Stimulated activated CD8-positive, alpha-beta memory T cell treated with anti-CD3 and anti-CD28 coated beads, Interleukin-15, amount 100 ng/mL, for 4 hours (primary cell): ENCODE measurements around the gene SPTBN4.
"Not testable (repeated sequence)": the region's sequence is repeated elsewhere in the genome, so short reads cannot be mapped to it uniquely, and the experiment has no call there.

ENCODE experiments used
- DNase-seq, 2 donors: peaks; one replicate each; pipeline ENCODE4 v3.0.0-alpha.2; 2020; ENCODE audit warnings: low read depth in 2 of 2

SPTBN4 gene

DNA sequence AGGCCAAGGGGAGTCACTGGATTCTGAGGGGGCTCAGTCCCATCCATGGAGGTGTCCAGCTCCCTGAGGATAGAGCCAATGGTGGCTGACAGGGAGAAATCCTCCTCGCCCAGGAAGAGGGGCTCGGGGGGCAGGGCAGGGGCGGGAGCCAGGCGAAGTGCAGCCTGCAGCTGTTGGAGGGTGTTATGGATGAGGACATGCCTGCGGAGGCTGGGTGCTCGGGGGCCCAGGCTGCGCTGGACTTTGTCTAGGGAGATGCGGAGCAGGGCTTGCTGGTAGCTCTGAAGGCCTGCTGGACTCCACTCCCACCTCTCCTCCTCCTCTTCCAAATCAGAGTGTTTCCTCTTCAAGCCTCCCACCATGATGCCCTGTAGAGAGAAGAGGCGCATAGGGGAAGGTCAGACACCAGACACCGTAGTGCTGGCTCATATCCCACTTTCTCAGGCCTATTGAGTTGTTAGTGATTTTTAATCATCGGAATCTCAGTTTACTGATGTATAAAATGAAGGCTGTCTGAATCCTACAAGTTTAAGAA lies 25.0 kb upstream of the SPTBN4 start:
- no peak for DNase-seq

DNA sequence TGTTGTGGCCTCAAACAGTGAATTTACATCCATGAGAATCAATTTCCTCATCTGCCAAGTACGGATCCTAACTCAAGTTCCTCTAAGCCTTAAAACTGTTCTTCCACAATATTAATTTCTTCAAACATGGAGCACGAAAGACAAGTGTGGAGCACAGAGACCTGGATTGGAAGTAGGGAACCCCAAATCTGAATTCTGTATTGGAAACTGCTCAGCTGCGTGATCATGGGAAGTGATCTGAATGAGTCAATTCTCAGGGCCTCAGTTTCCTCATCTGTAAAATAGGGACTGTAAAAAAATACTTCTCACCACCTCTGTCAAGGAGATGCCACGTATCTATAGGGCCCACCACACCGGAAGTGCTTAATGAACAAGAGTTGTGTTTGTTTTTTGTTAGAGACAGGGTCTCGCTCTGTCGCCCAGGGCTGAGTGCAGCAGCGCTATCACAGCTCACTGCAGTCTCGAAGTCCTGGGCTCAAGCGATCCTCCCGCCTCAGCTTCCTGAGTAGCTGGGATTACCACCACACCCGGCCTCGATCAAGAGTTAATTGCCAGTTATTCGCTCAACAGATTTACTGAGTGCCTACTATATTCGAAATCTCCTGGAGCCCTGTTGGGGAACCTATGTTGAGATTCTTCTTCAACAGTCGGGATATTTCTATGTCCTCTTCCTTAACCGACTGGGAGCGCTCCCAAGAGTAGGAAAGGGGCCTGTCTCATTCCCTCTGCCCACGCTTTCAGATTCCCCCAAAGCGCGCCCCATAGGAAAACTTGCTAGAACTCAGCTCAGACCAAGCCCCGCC lies 24.3 kb upstream of the SPTBN4 start:
- DNase-seq: no peak

DNA sequence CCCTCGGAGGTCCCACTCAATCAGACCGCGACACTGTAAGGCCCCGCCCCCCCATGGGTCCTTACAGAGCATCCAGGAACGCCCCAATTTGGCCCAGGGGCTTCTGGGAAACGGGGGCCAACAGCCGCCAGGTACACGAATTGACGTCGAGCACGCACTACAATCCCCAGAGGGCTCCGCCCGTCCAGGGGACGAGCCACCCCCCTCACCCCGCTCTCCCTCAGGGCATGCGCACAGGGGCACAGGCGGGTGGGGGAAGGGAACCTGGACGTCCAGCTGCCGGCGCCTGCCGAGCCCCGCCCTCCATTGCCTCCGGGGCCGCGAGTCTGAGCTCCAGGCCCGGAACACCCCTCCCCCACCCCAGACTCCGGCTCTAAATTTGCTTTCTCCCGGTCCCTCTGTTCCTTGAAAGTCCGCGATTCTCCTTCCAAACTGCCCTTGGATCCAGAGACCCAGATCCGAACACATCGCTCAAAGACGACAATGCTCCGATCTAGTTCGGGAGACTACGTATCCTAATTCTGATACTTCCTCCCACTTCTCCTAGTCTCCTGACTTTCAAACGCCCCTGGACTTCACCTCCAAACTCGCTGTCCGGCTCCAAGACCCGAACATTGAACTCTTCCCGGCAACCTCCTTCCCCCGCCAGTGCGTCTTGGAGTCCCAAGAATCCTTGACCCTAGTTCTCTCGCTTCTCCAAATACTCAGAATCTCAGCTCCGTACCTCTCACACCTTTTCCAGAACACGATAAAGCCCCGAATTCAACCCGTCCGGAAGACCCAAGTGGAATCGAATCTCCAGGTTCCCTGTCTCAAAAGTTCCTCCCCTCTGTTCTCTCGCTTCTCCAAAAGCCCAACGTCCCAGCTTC lies 23.4 kb upstream of the SPTBN4 start:
- peak; percentile 96 to 99 for DNase-seq

DNA sequence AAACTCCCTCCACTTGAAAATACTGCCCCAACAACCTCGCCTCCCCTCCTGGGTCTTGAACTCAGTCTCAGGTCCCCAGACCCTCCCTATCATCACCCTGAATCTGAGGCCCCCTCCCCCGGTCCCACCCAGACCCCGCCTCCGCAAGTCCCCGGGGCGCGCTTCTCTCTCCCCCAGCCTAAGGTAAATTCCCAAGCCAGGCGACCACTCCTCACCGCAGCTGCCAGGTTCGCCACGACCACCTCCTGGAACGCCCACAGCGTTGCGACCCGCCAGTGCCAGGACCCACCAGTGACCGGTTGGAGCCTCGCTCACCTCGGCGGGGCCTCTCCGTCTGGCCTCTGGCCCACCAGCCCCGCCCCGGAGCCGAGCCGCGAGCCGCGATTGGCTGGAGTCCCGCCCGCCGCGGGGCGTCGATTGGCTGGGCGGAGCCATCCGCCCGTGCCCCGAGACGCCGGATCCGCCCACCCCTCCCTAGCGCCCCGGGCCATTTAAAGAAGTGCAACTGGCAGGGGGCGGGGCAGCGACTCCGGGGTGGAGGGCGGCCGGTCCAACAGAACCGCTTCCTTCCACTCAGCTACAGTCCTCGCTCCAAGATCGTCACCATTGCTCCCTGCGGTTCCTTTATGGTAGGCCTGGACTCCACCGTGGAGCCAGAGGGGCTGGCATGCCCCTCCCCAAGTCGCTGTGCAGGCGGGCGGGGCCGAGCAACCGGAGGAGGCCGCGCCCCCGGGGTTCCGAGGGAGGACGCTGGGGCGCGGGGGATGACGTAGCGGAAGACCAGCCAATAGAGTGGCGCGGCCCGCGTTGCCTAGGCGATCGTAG lies 22.6 kb upstream of the SPTBN4 start, which contains the start of gene SERTAD3:
TSS of gene SERTAD3 (minus strand) at position 336 of the 825 bp plus-strand sequence. CDS start 2,255 bp downstream, outside the sequence.
- peak; percentile 93 to 95 for DNase-seq

DNA sequence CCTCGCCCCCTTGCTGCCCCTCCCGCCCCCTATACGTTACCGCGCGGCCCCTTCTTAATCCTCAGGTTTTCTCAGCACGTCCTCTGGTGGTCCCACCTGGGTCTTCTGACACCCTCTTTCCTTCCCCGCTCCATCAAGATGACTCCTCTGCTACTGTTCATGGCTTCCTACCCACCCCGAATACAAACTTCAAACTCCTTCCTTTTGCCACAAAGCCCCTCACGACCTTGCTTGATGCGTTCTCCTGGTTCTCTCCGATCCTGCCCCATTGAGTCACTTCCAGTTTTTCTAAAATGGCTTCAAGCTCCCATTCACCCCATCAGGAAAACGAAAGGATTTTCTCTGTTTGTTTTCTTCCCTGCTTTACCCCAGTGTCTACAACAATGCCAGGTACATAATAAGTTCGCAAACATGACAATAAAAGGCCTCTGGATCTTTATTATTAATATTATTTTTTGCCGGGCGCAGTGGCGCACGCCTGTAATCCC lies 21.9 kb upstream of the SPTBN4 start:
- no peak for DNase-seq

DNA sequence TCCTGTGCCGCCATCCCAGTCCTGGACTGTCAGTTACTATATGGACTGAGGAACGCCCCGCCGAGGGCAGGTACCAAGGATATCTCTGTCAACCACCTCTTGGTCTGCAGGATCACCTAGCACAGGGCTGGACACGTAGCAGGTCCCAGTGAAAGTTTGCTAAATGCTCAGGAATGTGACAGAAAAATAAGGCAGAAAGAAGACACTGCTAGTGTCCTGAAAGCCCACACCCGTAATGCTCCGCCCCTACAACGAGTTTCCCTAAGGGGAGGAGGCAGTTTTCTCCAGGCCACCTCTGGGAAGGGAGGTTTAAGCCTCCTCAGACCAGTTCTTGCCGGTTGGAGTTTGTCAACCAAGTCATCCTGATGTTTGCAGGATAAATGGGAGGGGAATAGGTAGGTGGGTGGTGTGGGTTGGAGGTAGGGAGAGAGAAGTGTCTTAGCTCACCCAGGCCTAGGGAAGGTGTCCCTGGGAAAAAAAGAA lies 21.0 kb upstream of the SPTBN4 start:
- no peak for DNase-seq

DNA sequence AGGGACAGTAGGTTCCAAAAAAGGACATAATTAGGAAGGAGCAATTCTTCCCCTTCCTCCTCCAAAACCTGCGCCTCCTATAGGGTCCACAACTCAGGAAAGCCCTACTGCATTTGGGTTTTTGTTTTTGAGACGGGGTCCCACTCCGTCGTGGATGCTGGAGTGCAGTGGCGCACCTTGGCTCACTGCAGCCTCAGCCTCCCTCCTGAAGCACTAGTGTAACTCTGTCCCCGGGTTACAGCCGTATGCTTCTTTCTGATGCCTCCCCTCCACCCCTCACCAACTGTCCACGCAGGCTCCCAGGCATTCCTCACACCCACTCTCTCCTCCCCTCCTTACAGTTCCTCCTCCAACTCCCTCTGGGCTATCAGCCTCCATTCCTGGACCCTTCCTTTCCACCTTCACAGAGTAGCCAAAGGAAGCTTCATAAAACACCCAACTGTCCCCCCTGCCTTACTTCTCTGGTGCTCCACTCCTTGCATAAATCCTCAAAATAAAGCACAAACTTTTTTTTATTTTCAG lies 20.5 kb upstream of the SPTBN4 start:
- DNase-seq: no peak

DNA sequence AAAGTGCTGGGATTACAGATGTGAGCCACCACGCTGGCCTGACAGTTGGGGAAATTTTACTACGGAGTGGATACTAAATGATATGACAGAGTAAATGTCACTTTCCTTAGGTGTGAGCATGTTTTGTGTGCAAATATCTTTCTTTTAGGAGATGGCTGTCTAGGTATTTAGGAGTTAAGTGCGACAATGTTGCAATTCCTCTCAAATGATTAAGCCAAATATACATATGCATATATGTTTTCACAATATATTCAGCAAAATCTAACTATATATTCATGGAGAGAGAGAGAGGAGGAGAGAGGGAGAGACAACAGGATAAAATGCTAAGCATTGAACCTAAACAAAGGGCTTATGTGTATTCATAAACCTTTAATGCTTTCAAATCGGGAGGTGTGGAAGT lies 17.3 kb upstream of the SPTBN4 start:
- DNase-seq: no peak

DNA sequence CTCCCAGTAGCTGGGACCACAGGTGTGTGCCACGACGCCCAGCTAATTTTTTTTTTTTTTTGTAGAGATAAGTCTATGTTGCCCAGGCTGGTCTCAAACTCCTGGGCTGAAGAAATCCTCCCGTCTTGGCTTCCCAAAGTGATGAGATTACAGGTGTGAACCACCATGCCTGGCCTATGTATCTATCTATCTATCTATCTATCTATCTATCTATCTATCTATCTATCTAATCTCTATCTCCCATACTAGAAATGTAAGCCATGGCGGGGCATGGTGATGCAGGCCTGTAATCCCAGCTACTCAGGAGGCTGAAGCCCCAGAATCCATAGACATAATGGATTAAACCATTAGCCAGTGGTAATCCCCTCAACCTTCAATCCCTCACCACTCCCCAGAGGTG lies 16.1 kb upstream of the SPTBN4 start:
- DNase-seq: no peak

DNA sequence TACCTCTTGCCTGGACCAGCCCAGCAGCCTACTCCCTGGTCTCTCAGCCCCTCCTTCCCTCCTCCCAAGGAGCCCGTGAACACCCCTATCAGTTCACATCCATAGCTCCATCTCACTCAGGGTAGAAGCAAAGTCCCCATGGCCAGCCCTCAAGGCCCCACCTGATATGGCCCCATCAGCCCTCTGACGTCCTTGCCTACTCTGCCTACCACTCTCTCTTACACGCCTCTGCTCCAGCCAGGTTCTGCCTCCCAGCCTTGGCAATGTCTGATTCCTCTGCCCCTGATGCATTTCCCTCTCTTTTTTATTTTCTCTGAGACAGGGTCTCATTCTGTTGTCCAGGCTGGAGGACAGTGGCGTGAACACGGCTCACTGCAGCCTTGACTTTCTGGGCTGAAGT lies 14.8 kb upstream of the SPTBN4 start:
- no peak for DNase-seq

DNA sequence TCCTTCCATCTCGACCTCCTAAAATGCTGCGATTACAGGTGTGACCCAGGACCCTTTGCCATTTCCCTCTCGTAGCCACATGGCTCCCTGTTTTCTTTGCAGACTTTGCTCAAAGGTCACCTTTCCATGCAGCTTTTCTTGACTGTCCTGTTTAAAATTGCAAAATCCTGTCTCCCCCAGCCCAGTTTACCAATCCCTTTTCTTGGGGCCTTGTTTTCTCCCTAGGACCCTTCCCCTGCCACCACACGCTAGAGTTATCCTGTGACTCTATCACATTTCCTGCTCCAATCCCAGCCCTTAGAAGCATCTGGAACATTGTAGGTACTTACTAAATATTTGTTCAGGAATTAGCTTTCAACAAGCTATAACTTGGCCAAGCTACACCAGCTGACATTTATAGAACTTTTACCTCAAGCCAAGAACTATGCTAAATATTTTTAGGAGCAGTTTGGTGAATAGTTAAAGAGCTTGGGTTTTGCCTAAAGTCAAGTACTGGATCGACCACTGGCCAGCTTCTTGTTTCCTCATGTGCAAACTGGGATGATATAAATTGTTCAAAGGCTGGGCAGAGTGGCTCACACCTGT lies 13.6 kb upstream of the SPTBN4 start:
- no peak for DNase-seq

DNA sequence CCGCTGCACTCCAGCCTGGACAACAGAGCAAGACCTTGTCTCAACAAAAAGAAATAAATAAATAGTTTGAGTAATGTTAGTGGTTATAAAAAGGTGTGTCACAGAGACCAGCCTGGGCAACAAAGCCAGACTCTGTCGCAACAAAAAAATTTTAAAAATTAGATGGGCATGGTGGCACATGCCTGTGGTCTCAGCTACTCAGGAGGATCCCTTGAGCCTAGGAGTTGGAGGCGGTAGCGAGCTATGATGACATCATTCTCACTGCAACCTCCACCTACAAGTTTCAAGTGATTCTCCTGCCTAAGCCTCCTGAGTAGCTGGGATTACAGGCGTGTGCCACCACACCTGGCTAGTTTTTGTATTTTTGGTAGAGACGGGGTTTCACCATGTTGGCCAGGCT lies 12.9 kb upstream of the SPTBN4 start:
- not testable (repeated sequence) for DNase-seq

DNA sequence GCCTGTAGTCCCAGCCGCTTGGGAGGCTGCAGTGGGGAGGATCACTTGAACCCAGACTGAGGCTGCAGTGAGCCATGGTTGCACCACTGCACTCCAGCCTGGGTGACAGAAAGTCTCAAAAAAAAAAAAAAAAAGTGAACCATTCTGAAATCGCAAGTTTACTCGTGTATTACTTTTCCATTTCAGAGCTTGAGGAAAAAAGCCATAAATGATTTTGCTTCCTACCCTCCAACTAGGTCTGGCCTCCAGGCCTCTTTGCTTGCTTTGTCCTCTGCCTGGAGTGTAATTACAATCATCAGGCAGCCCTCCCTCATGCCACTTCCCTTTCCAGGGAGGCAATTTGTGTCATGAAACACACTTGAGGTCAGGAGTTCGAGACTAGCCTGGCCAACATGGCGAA lies 9.8 kb upstream of the SPTBN4 start:
- no peak for DNase-seq

DNA sequence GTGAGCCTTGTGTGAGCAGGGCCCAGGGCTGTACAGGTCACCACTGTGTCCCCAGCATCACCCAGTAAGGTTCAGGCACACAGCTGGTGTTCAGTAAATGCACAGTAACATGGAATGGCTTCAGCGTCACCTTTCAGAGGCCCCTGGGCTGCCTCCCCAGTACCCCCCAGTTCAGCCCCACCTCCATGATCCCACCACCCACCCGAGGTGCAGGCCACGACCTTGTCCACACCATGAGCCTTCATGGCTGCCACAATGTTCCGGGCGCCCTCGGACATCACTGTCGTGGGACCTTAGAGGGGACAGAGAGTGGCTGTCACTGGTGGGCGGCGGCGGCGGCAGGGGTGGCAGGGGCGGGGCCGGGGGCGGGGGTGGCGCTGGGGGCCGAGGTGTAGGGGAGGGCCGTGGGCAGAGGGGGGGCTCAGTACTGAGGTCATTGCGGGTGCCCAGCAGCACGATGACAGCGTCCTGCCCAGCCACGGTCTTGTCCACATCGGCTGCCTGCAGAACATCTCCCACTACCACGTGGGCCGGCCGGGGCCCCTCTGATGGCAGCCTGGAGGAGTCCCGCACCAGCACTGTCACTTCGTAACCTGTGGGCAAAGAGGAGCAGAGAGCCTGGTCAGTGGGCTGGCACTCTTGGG lies 8.7 kb upstream of the SPTBN4 start:
- DNase-seq: no peak

DNA sequence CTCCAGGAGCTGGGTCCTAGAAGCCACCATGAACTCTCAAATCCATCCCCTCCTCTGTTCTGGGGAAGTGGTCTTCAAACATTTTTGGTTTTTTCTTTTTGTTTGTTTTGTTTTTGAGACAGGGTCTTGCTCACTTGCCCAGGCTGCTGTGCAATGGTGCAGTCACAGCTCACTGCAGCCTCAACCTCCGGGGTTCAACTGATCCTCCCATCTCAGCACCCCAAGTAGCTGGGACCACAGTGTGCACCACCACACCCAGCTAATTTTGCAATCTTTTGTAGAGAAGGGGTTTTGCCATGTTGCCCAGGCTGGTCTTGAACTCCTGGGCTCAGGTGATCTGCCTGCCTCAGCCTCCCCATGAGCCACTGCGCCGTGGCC lies 8.2 kb upstream of the SPTBN4 start:
- DNase-seq: no peak

DNA sequence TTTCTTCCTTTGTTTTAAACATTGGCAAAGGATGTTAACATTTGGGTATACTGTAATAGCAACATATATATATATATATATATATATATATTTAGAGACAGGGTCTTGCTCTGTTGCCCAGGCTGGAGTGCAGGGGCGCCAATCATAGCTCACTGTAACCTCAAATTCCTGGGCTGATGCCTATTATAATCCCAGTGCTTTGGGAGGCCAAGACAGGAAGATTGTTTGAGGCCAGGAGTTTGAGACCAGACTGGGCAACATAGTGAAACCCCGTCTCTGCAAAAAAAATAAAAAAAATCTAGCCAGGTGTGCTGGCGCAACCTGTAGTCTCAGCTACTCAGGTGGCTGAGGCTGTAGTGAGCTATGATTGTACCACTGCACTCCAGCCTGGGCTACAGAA lies 6.6 kb upstream of the SPTBN4 start:
- DNase-seq: no peak

DNA sequence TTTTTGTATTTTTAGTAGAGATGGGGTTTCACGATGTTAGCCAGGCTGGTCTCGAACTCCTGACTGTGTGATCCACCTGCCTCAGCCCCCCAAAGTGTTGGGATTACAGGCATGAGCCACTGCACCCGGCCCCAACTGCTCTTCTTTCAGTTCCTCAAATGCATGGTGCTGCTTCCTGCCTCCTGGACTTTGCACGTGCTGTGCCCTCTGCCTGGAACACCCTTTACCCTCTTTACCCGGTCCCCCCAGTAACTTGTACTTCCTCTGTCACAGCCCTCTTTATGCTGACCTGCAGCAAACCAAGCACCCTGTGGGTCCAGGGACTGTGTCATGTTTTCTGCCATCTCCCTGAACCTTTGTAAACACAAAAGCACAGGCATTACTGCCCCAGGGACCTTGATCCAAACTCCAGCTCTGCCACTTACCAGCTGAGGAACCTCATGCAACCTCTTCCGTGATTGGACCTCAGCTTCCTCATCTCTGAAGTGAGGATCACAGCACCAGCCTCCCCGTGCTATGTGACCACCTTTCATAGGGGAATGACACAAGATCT lies 5.1 kb upstream of the SPTBN4 start:
- no peak for DNase-seq

DNA sequence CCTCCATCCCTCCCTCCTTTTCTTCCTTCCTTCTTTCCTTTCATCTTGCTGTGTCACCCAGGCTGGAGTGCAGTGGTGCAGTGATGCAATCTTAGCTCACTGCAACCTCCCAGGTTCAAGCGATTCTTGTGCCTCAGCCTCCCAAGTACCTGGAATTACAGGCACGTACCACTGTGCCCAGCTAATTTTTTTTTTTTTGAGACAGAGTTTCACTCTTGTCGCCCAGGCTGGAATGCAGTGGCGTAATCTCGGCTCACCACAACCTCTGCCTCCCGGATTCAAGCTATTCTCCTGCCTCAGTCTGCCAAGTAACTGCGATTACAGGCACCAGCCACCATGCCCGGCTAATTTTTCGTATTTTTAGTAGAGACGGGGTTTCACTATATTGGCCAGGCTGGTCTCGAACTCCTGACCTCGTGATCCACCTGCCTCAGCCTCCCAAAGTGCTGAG lies 3.2 kb upstream of the SPTBN4 start:
- DNase-seq: not testable (repeated sequence)

DNA sequence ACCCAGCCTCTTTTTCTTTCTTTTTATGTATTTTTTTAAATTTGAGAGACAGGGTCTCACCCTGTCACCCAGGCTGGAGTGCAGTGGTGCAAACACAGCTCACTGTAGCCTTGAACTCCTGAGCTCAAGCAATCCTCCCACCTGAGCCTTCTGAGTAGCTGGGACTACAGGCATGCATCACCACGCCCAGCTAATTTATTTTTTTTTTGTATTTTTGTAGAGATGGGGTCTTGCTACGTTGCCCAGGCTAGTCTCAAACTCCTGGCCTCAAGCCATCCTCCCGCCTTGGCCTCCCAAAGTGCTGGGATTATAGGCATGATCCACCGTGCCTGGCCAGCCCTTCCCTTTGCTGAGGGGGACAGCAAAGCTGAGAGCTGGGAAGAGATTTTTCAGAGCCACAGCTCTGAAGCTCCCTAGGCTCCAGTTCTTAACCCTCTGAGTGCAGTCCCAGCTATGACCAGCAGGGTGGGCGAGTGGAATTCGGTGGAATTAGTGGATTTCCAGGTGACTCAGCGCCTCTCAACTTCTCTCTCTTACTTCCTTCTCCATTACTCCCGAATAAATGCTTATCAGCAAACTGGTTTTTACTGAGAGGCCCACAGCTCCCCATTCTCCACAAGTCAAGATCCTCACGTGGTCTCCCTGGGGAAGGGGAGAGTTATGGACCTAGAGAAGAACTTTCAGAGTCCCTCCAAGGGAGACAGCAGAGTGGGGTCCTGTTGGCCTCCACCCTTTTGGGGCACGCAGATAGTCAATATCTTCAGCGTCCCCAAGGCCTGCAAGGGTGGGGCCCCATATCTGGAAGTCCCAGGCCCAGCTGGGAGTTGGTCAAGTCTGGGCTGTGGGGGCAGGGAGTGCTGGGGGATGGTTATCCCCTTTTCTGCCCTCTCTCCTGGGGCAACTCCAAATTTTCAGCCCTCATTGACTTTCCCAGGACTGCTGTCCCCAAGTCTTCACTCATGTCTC lies 2.5 kb upstream of the SPTBN4 start:
- DNase-seq: peak in 1 of 2 donors; percentile 53
